HCT116 (cell line): Measurements from ENCODE around the gene ZNF532. TPM values are rescaled to one million over a fixed set of nuclear protein-coding genes. Genes with fewer than 3 reads are reported as not detected.

ENCODE experiments used
- ATAC-seq: fragments of 200-7000 bp; cut with Tn5 transposase; 2 replicates; pipeline ENCODE4 v1.9.1; 2020; ENCODE audit warnings: mild to moderate bottlenecking, moderate library complexity
- BruUV-seq: library from RNA; stranded (reverse); fragments of 400-500 nt; replicated peaks from 2 replicates; lab custom pipeline; 2021; lab: Mats Ljungman, UMichigan
- CTCF ChIA-PET: fragments of 300-600 bp; sonication (Branson Sonifier 250); formaldehyde crosslinking; loops from one replicate; lab custom pipeline; 2021; ENCODE audit warnings: antibody characterized with exemption; lab: Charles Lee
- POLR2A ChIA-PET: fragments of 300-600, 350-600 bp; sonication (Branson Sonifier 250); formaldehyde crosslinking; loops from one replicate; lab custom pipeline; 2021; ENCODE audit warnings: antibody characterized with exemption; lab: Charles Lee
- RAD21 ChIA-PET, 2 experiments: fragments of 300-600 bp; sonication (Branson Sonifier 250); formaldehyde crosslinking; loops; one replicate each; lab custom pipeline; 2023; ENCODE audit warnings: low total read pairs in 2 of 2; ENCODE audit not compliant: uncharacterized antibody in 2 of 2, unreplicated experiment in 2 of 2, low non-redundant PET in 1 of 2; lab: Charles Lee
- DNase-seq: peaks from one replicate; pipeline ENCODE4 v3.0.0-alpha.2; 2010; ENCODE audit warnings: low read depth, low spot score
- H2AFZ ChIP-seq: fragments of 200-600 bp; shearing (Covaris generic), sonication (generic); 2 replicates; pipeline ENCODE4 v1.6.1; 2017; ENCODE audit warnings: low read depth, mixed run types, mixed read lengths, antibody characterized with exemption, low read length; ENCODE audit not compliant: poor library complexity, severe bottlenecking
- H3K27ac ChIP-seq: 2 replicates; pipeline ENCODE4 v1.5.1; 2012; ENCODE audit warnings: low read depth, low read length
- H3K27me3 ChIP-seq: fragments of 200-600 bp; sonication (generic); 2 replicates; pipeline ENCODE4 v1.6.1; 2016; ENCODE audit warnings: mixed run types, low read length, mixed read lengths; ENCODE audit not compliant: insufficient read depth
- H3K36me3 ChIP-seq, 2 experiments: fragments of 200-500 bp in 1 of 2; fragments of 200-600 bp in 1 of 2; sonication (Bioruptor generic) in 1 of 2; sonication (generic) in 1 of 2; 2 replicates each; pipeline versions ENCODE4 v1.5.1 to v1.6.1; 2014 to 2016; ENCODE audit warnings: low read length in 2 of 2, inconsistent platforms in 1 of 2, mixed read lengths in 1 of 2, mixed run types in 1 of 2; ENCODE audit not compliant: insufficient read depth in 2 of 2, control insufficient read depth in 1 of 2
- H3K4me1 ChIP-seq, 2 experiments: fragments of 200-600 bp in 1 of 2; sonication (generic) in 1 of 2; 2 replicates each; pipeline versions ENCODE4 v1.5.1 to v1.6.1; 2012 to 2017; ENCODE audit warnings: low read length in 2 of 2, inconsistent platforms in 1 of 2, mild to moderate bottlenecking in 1 of 2, mixed read lengths in 1 of 2, mixed run types in 1 of 2, moderate library complexity in 1 of 2; ENCODE audit not compliant: insufficient read depth in 2 of 2, control insufficient read depth in 1 of 2
- H3K4me2 ChIP-seq: fragments of 200-600 bp; sonication (generic); 2 replicates; pipeline ENCODE4 v1.6.1; 2017; ENCODE audit warnings: mixed run types, low read length, mixed read lengths
- H3K4me3 ChIP-seq, 2 experiments: fragments of 200-600 bp in 1 of 2; sonication (generic) in 1 of 2; replicated peaks in 1 of 2; 2 replicates each; pipeline ENCODE4 v1.5.1; 2011 to 2016; ENCODE audit warnings: low read length in 2 of 2, control low read depth in 1 of 2, low read depth in 1 of 2, mild to moderate bottlenecking in 1 of 2, mixed read lengths in 1 of 2, mixed run types in 1 of 2
- H3K79me2 ChIP-seq: fragments of 200-600 bp; sonication (generic); 2 replicates; pipeline ENCODE4 v1.6.1; 2017; ENCODE audit warnings: mild to moderate bottlenecking, mixed run types, low read length, moderate library complexity, mixed read lengths; ENCODE audit not compliant: insufficient read depth
- H3K9ac ChIP-seq: fragments of 200-600 bp; sonication (generic); 2 replicates; pipeline ENCODE4 v1.6.1; 2016; ENCODE audit warnings: low read length, mixed read lengths
- H3K9me2 ChIP-seq: fragments of 200-600 bp; sonication (generic), shearing (Covaris generic); 2 replicates; pipeline ENCODE4 v1.6.1; 2017; ENCODE audit warnings: mixed run types, mild to moderate bottlenecking, moderate library complexity; ENCODE audit not compliant: insufficient read depth
- H3K9me3 ChIP-seq, 2 experiments: fragments of 200-500 bp in 1 of 2; fragments of 200-600 bp in 1 of 2; sonication (Bioruptor generic) in 1 of 2; sonication (generic) in 1 of 2; 2 replicates each; pipeline ENCODE4 v1.6.1; 2014 to 2017; ENCODE audit warnings: low read length in 2 of 2, mixed read lengths in 2 of 2, inconsistent platforms in 1 of 2, low read depth in 1 of 2, mild to moderate bottlenecking in 1 of 2, mixed run types in 1 of 2, moderate library complexity in 1 of 2; ENCODE audit not compliant: control insufficient read depth in 1 of 2, insufficient read depth in 1 of 2
- H4K20me1 ChIP-seq: fragments of 200-600 bp; sonication (generic), shearing (Covaris generic); 2 replicates; pipeline ENCODE4 v1.6.1; 2017; ENCODE audit warnings: mixed run types, mild to moderate bottlenecking, moderate library complexity; ENCODE audit not compliant: insufficient read depth
- ATF3 ChIP-seq: IDR thresholded peaks from 2 replicates; pipeline ENCODE4 v1.6.1; 2012
- CTCF ChIP-seq, 3 experiments: fragments of 200-600 bp in 1 of 3; sonication (generic) in 1 of 3; IDR thresholded peaks in 2 of 3; conservative IDR thresholded peaks in 1 of 3; 2 replicates each; pipeline ENCODE4 v1.5.1; 2012 to 2017; ENCODE audit warnings: low read depth in 2 of 3, low read length in 2 of 3, antibody characterized with exemption in 1 of 3, borderline replicate concordance in 1 of 3, control low read depth in 1 of 3, mild to moderate bottlenecking in 1 of 3, mixed read lengths in 1 of 3, mixed run types in 1 of 3, moderate library complexity in 1 of 3; ENCODE audit not compliant: insufficient read depth in 1 of 3
- EGR1 ChIP-seq: IDR thresholded peaks from 2 replicates; pipeline ENCODE4 v1.6.1; 2012; ENCODE audit warnings: low read depth
- ELF1 ChIP-seq: IDR thresholded peaks from 2 replicates; pipeline ENCODE4 v1.6.1; 2012; ENCODE audit warnings: low read depth, borderline replicate concordance
- EZH2 ChIP-seq: fragments of 200-600 bp; sonication (generic); IDR thresholded peaks from 2 replicates; pipeline ENCODE4 v1.6.1; 2017; ENCODE audit warnings: antibody characterized with exemption, mixed run types
- EZH2phosphoT487 ChIP-seq: fragments of 200-600 bp; IDR thresholded peaks from 2 replicates; pipeline ENCODE4 v1.6.1; 2018; ENCODE audit warnings: antibody characterized with exemption, borderline replicate concordance
- FOSL1 ChIP-seq: IDR thresholded peaks from 2 replicates; pipeline ENCODE4 v1.6.1; 2012; ENCODE audit warnings: low read depth
- MAX ChIP-seq: IDR thresholded peaks from 2 replicates; pipeline ENCODE4 v1.6.1; 2012
- POLR2A ChIP-seq: IDR thresholded peaks from 2 replicates; pipeline ENCODE4 v1.7.0; 2011; ENCODE audit warnings: borderline replicate concordance; ENCODE audit not compliant: insufficient read depth, insufficient read length; ENCODE audit errors: extremely low read depth
- POLR2AphosphoS5 ChIP-seq: IDR thresholded peaks from 2 replicates; pipeline ENCODE4 v1.6.1; 2011; ENCODE audit warnings: mild to moderate bottlenecking, low read depth, low read length, moderate library complexity
- RAD21 ChIP-seq: IDR thresholded peaks from 2 replicates; pipeline ENCODE4 v1.6.1; 2012; ENCODE audit warnings: low read depth, mild to moderate bottlenecking
- REST ChIP-seq: IDR thresholded peaks from 2 replicates; pipeline ENCODE4 v1.6.1; 2012; ENCODE audit warnings: low read depth
- SIN3A ChIP-seq: IDR thresholded peaks from 2 replicates; pipeline ENCODE4 v1.6.1; 2012; ENCODE audit warnings: low read depth
- SP1 ChIP-seq: IDR thresholded peaks from 2 replicates; pipeline ENCODE4 v1.6.1; 2012; ENCODE audit warnings: low read depth
- SRF ChIP-seq: IDR thresholded peaks from 2 replicates; pipeline ENCODE4 v1.6.1; 2012; ENCODE audit warnings: low read depth
- TCF7L2 ChIP-seq: IDR thresholded peaks from 2 replicates; pipeline ENCODE4 v1.7.0; 2011; ENCODE audit warnings: borderline replicate concordance, inconsistent platforms; ENCODE audit not compliant: insufficient read depth, insufficient read length; ENCODE audit errors: extremely low read depth
- YY1 ChIP-seq: IDR thresholded peaks from 2 replicates; pipeline ENCODE4 v1.6.1; 2011; ENCODE audit warnings: low read length, low read depth, moderate library complexity, mild to moderate bottlenecking; ENCODE audit not compliant: insufficient replicate concordance; ENCODE audit errors: extremely low read depth
- ZFX ChIP-seq: fragments of 450-650 bp; IDR thresholded peaks from 2 replicates; pipeline ENCODE4 v1.6.1; 2017
- ZNF274 ChIP-seq: fragments of 200-500 bp; sonication (Bioruptor generic); IDR thresholded peaks from 2 replicates; pipeline ENCODE4 v1.6.1; 2014; ENCODE audit warnings: mild to moderate bottlenecking, low read depth, low read length, inconsistent platforms
- intact Hi-C: fragments of 100-400 bp; cut with micrococcal nuclease; formaldehyde crosslinking; loops from 2 replicates; pipeline ENCODE4 v1.10.0; 2022
- total RNA-seq: library from RNA; stranded (reverse); gene quantifications from one replicate; pipeline ENCODE4 v1.2.1, GENCODE V29; 2021; ENCODE audit not compliant: unreplicated experiment

Gene ZNF532
- total RNA-seq, 1 experiment from 2014 or later, result 11.6 TPM

- Histone ChIP-seq H3K9me3 (no peaks in the 10 kb centered on the region), H3K9ac (no peak overlapping the region), H3K79me2 (no peaks in the 10 kb centered on the region), H3K9me2 (no peaks in the 10 kb centered on the region), H3K4me1 (peaks cover 0 to 16% of the 10 kb centered on the region in 2 experiments; a peak in 2 of 4 replicates), H3K4me2 (no peak overlapping the region), H3K27me3 (no peaks in the 10 kb centered on the region), H3K27ac (no peak overlapping the region), H3K36me3 (no peaks in the 10 kb centered on the region), H3K4me3 (no peak overlapping the region), H2AFZ (no peak overlapping the region), H4K20me1 (no peaks in the 10 kb centered on the region)
- ChIA-PET POLR2A (no interaction called here), CTCF (no interaction called here), RAD21 (no interaction called here)
- ATAC-seq (no peak), DNase-seq (no peak)
- BruUV-seq, result no TSS peak
- TF ChIP-seq EGR1, result no peak
- TF ChIP-seq POLR2A, result no peak
- no peak for TF ChIP-seq ZNF274
- TF ChIP-seq SRF, result no peak
- no peak for TF ChIP-seq MAX
- no peak for TF ChIP-seq YY1
- no peak for TF ChIP-seq CTCF (IDR thresholded peaks at IDR 0.05 in 2 of 3, conservative IDR thresholded peaks at IDR 0.05 in 1 of 3; ENCODE audit: borderline replicate concordance in 1 of 3, insufficient read depth in 1 of 3, low read depth in 2 of 3, low read length in 2 of 3)
- no peak for TF ChIP-seq EZH2phosphoT487
- no peak for TF ChIP-seq TCF7L2
- TF ChIP-seq ATF3, result no peak
- TF ChIP-seq ELF1, result no peak
- TF ChIP-seq REST, result no peak
- no peak for TF ChIP-seq EZH2
- TF ChIP-seq FOSL1, result no peak
- TF ChIP-seq POLR2AphosphoS5, result no peak
- no peak for TF ChIP-seq SIN3A
- no peak for TF ChIP-seq ZFX
- TF ChIP-seq SP1, result no peak
- no peak for TF ChIP-seq RAD21
- intact Hi-C loops, result no loop called here
Observed at GRCh38 chr18:58892488-58892887, 27.8 kb downstream of the ZNF532 start.
